KOPT-K1 (cell line): Measurements from ENCODE around the gene ZNF829.

Experiments
- H3K27ac ChIP-seq: fragments of 200-600 bp; sonication (generic); 2 replicates; pipeline ENCODE4 v1.5.1; 2016; ENCODE audit warnings: antibody characterized with exemption, mild to moderate bottlenecking, low read depth, low read length; ENCODE audit not compliant: poor library complexity, severe bottlenecking
- H3K36me3 ChIP-seq: fragments of 200-600 bp; sonication (generic); 2 replicates; pipeline ENCODE4 v1.5.1; 2017; ENCODE audit warnings: antibody characterized with exemption, mild to moderate bottlenecking, low read length, moderate library complexity; ENCODE audit not compliant: insufficient read depth
- H3K9me3 ChIP-seq: fragments of 200-600 bp; sonication (generic); 2 replicates; pipeline ENCODE4 v1.5.1; 2017; ENCODE audit warnings: antibody characterized with exemption, low read length, mild to moderate bottlenecking; ENCODE audit not compliant: insufficient read depth, poor library complexity, severe bottlenecking

The ZNF829 gene

DNA sequence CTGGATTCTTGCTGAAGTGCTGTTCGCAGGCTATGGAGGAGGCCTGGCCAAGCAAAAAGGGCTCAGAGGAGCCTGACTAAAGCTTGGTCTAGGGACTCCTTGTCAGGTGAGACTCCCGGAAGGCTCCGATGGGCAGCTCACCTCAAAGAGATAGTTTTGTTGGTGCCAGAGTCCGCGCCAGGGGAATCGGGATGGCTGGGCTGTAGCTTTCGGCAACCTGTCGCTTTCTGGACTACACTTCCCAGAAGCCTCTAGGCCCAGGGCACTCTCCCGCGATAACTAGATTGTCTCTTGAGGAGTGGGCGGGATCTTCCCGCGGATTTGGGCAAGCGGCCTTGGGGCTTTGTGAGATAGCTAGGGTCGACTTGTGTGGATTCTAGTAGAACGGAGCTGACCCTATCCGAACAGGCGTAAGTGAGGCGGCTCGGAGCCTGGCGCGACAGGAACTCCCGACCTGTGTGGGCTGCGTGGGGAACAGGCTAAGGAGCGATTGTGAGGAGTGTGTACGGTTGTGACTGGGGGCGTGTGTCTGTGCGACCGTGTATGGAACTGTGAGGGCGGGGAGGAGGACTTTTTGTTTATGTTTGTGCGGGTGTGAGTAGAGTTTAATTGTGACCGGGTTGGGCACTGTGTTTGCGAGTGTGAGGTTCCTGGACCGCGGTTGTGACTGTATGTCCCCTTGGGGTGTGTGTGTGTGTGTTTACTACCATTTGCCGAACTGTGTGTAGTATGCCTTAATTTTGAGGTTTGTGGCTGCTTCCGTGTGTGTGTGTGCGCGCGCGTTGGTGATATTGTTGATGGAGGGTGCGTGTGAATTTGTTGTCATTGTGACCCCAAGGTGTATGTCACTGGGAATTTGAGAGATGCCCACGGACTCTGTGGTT, 65.3 kb downstream of the ZNF829 start, which contains the start of gene ZNF345:
Gene ZNF345, plus strand, starts transcription at position 318 of the 884 bp plus-strand sequence. CDS start 25,955 bp downstream, outside the sequence.
- Histone ChIP-seq H3K36me3 (peaks cover 36% of the 10 kb centered on the region), H3K27ac (peak within 1 kb of the TSS; percentile 63), H3K9me3 (peaks cover 9% of the 10 kb centered on the region)

DNA sequence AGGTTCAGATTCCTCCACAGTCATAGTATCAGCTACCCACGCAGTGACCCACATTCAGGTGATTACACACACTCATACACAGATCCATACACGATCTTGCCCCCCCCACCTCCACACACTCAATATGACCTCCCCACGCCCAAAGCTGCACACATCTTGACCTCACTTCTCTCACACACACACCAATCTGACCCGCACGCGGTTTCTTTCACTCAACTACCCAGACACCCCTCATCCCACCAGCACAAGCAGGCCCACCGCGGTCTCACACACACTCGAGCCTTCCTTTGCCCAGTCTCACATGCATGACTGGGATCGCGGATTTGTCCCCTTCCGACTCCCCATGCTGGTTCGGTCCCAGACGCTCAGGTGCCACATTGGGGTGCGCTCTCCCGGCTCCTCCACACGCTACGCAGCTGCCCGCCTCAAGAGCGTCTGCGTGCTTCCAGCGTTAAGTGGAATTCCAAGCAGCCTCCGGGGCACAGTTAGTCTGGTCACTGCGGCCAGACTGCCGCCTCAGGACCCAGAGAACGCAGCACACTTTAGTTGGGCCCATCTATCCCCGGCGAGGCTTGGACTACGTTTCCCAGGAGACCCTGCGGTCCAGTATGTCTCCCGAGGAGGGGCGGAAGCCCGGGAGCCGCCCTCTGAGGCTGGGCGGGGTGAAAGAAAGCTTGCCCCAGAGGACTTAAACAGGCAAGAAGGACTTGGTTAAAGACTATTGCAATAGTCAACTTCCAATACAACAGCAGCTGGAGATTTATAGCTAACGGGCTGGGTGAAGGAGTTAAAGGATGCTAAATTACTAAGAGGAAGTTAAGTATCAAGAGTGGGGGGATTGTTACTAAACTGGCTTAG, 66.2 kb downstream of the ZNF829 start:
- peaks cover 4% of the 10 kb centered on the region for H3K9me3 ChIP-seq
- peaks cover 31% of the 10 kb centered on the region for H3K36me3 ChIP-seq
- H3K27ac ChIP-seq, result peak overlapping the region; percentile 63

DNA sequence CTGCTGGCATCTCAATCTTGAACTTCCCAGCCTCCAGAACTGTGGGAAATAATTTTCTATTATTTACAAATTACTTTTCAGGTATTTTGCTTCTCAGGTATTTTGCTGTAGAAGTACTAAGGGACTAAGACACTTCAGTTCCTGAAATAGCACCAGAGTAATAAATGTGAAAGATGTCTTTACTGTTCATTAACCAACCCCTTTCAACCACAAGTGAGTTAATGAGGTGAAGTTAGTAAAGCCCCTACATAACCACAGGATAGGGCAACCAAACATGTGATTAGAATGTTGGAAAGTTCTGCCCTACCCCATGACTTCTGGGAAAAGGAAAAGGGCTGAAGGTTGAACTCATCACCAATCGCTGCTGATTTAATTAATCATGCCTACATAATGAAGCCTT, 68.1 kb downstream of the ZNF829 start:
- peaks cover 33% of the 10 kb centered on the region for H3K36me3 ChIP-seq
- no peak overlapping the region for H3K27ac ChIP-seq
- H3K9me3 ChIP-seq, result no peaks in the 10 kb centered on the region

DNA sequence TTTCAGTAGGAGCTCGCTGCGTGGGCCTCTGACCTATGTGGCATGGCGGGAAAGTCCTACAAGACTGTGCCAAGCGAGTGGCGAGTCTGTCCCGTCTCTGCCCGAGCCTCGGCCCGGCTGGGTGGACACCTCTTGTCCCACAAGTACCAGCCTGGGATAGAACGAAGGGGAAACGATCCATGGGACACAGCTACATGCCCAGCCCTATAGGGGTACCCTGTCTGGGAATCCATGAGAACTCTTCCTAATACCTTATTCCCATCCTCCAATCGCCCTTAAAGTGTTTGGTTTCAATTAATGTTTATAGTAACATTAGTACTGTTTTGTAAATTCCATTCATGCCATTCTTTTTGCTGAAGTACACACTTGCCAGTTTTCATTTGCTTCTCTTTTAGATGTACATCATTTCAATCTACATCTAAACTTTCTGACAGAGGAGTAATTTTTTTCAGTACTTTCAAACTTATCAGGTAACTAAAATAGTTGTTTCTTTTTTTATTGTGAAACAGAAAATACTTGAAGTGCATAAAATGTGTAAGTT, 77.2 kb downstream of the ZNF829 start:
- H3K9me3 ChIP-seq, result peaks cover 29% of the 10 kb centered on the region
- peak overlapping the region; percentile 76 for H3K27ac ChIP-seq
- peaks cover 28% of the 10 kb centered on the region for H3K36me3 ChIP-seq
